IMR-90 (cell line): ENCODE measurements around the gene UGT1A4. TPM values are rescaled to one million over a fixed set of nuclear protein-coding genes. Genes with fewer than 3 reads are reported as not detected.

ENCODE experiments used
- ATAC-seq: fragments of 200-7000 bp; cut with Tn5 transposase; 2 replicates; pipeline ENCODE4 v1.9.1; 2020; ENCODE audit warnings: low read depth, mild to moderate bottlenecking, moderate library complexity
- BruUV-seq: library from RNA; stranded (reverse); fragments of 400-500 nt; replicated peaks from 2 replicates; lab custom pipeline; 2021; lab: Mats Ljungman, UMichigan
- CTCF ChIA-PET: fragments of 300-600 bp; formaldehyde crosslinking; extraction: SDS; loops from one replicate; lab custom pipeline; 2021; ENCODE audit warnings: antibody characterized with exemption; lab: Yijun Ruan, JAX
- POLR2A ChIA-PET: fragments of 300-600 bp; sonication (Branson Sonifier 250); formaldehyde crosslinking; loops from one replicate; lab custom pipeline; 2022; ENCODE audit warnings: antibody characterized with exemption; ENCODE audit not compliant: unreplicated experiment; lab: Charles Lee
- DNase-seq: peaks from one replicate; pipeline ENCODE4 v3.0.0; 2013
- H2AFZ ChIP-seq: replicated peaks from 2 replicates; pipeline ENCODE3; 2013; ENCODE audit warnings: low read length, mild to moderate bottlenecking; ENCODE audit not compliant: poor library complexity
- H2AK5ac ChIP-seq: 2 replicates; pipeline ENCODE4 v1.6.1; 2013; ENCODE audit warnings: low read depth, low read length, inconsistent platforms
- H2AK9ac ChIP-seq: replicated peaks from 2 replicates; pipeline ENCODE3; 2013; ENCODE audit warnings: mild to moderate bottlenecking, low read depth, low read length, moderate library complexity; ENCODE audit not compliant: poor library complexity
- H2BK120ac ChIP-seq: 2 replicates; pipeline ENCODE4 v1.6.1; 2013; ENCODE audit warnings: low read depth, low read length, inconsistent platforms
- H2BK15ac ChIP-seq: 3 replicates; pipeline ENCODE4 v1.6.1; 2013; ENCODE audit warnings: low read depth, low read length, inconsistent platforms
- H2BK20ac ChIP-seq: 2 replicates; pipeline ENCODE4 v1.6.1; 2013; ENCODE audit warnings: low read depth, mild to moderate bottlenecking, inconsistent platforms, low read length, moderate library complexity
- H2BK5ac ChIP-seq: 2 replicates; pipeline ENCODE4 v1.6.1; 2013; ENCODE audit warnings: mild to moderate bottlenecking, low read depth, low read length, inconsistent platforms; ENCODE audit not compliant: poor library complexity, severe bottlenecking
- H3K14ac ChIP-seq: replicated peaks from 2 replicates; pipeline ENCODE4 v1.6.1; 2013; ENCODE audit warnings: low read depth, low read length, inconsistent platforms
- H3K18ac ChIP-seq: 2 replicates; pipeline ENCODE4 v1.6.1; 2013; ENCODE audit warnings: low read depth, low read length, control low read depth
- H3K23ac ChIP-seq: 2 replicates; pipeline ENCODE4 v1.6.1; 2013; ENCODE audit warnings: low read depth, low read length, inconsistent platforms
- H3K27ac ChIP-seq: 2 replicates; pipeline ENCODE4 v1.5.1; 2013; ENCODE audit warnings: mild to moderate bottlenecking, control low read depth, low read length; ENCODE audit not compliant: insufficient read depth
- H3K27me3 ChIP-seq: 2 replicates; pipeline ENCODE4 v1.6.1; 2013; ENCODE audit warnings: low read length; ENCODE audit not compliant: control insufficient read depth, insufficient read depth
- H3K36me3 ChIP-seq: 2 replicates; pipeline ENCODE4 v1.6.1; 2013; ENCODE audit warnings: low read length, mixed read lengths; ENCODE audit not compliant: control insufficient read depth, insufficient read depth
- H3K4ac ChIP-seq: 2 replicates; pipeline ENCODE4 v1.6.1; 2013; ENCODE audit warnings: low read depth, low read length, inconsistent platforms
- H3K4me1 ChIP-seq: 2 replicates; pipeline ENCODE4 v1.6.1; 2013; ENCODE audit warnings: low read length, mixed read lengths; ENCODE audit not compliant: control insufficient read depth, insufficient read depth
- H3K4me2 ChIP-seq: 2 replicates; pipeline ENCODE4 v1.6.1; 2013; ENCODE audit warnings: low read depth, mild to moderate bottlenecking, control low read depth, low read length, moderate library complexity
- H3K4me3 ChIP-seq: 2 replicates; pipeline ENCODE4 v1.5.1; 2013; ENCODE audit warnings: low read depth, mild to moderate bottlenecking, control low read depth, low read length, moderate library complexity; ENCODE audit not compliant: insufficient read depth
- H3K56ac ChIP-seq: 2 replicates; pipeline ENCODE4 v1.6.1; 2013; ENCODE audit warnings: low read length, inconsistent platforms; ENCODE audit not compliant: insufficient read depth; ENCODE audit errors: extremely low read depth
- H3K79me1 ChIP-seq, 2 experiments: 2 replicates each; pipeline ENCODE4 v1.6.1; 2013; ENCODE audit warnings: low read length in 2 of 2, inconsistent platforms in 1 of 2, low read depth in 1 of 2
- H3K9ac ChIP-seq: 2 replicates; pipeline ENCODE4 v1.6.1; 2013; ENCODE audit warnings: low read depth, low read length, control low read depth
- H3K9me1 ChIP-seq: 2 replicates; pipeline ENCODE4 v1.6.1; 2013; ENCODE audit warnings: low read length, inconsistent platforms; ENCODE audit not compliant: insufficient read depth
- H3K9me3 ChIP-seq: 2 replicates; pipeline ENCODE4 v1.6.1; 2013; ENCODE audit warnings: low read length; ENCODE audit not compliant: control insufficient read depth, insufficient read depth
- H4K20me1 ChIP-seq: 2 replicates; pipeline ENCODE4 v1.6.1; 2013; ENCODE audit warnings: low read length, inconsistent platforms; ENCODE audit not compliant: insufficient read depth
- H4K5ac ChIP-seq: 2 replicates; pipeline ENCODE4 v1.6.1; 2013; ENCODE audit warnings: mild to moderate bottlenecking, low read depth, low read length, control low read depth
- H4K8ac ChIP-seq, 2 experiments: 2 replicates each; pipeline ENCODE4 v1.6.1; 2013; ENCODE audit warnings: low read depth in 2 of 2, low read length in 2 of 2, control low read depth in 1 of 2, inconsistent platforms in 1 of 2
- H4K91ac ChIP-seq: 2 replicates; pipeline ENCODE4 v1.6.1; 2013; ENCODE audit warnings: low read depth, low read length, inconsistent platforms; ENCODE audit not compliant: insufficient read depth
- BHLHE40 ChIP-seq: fragments of 150-350 bp; IDR thresholded peaks from 2 replicates; pipeline ENCODE4 v1.6.1; 2016; ENCODE audit warnings: mild to moderate bottlenecking, low read depth, low read length
- CHD1 ChIP-seq: IDR thresholded peaks from 2 replicates; pipeline ENCODE4 v1.6.1; 2012; ENCODE audit warnings: low read depth, low read length, improper control_type of control experiment
- FOS ChIP-seq: fragments of 150-350 bp; IDR thresholded peaks from 2 replicates; pipeline ENCODE4 v1.6.1; 2016; ENCODE audit warnings: low read depth, low read length
- MAFK ChIP-seq: IDR thresholded peaks from 2 replicates; pipeline ENCODE4 v1.6.1; 2012; ENCODE audit warnings: low read depth, low read length, improper control_type of control experiment
- MAZ ChIP-seq: IDR thresholded peaks from 2 replicates; pipeline ENCODE4 v1.6.1; 2012; ENCODE audit warnings: low read depth, mild to moderate bottlenecking, low read length, improper control_type of control experiment, moderate library complexity, borderline replicate concordance
- POLR2A ChIP-seq: IDR thresholded peaks from 2 replicates; pipeline ENCODE4 v1.6.1; 2012; ENCODE audit warnings: mild to moderate bottlenecking, low read depth, low read length
- RAD21 ChIP-seq: IDR thresholded peaks from 2 replicates; pipeline ENCODE4 v1.6.1; 2012; ENCODE audit warnings: low read length, improper control_type of control experiment
- RCOR1 ChIP-seq: IDR thresholded peaks from 2 replicates; pipeline ENCODE4 v1.6.1; 2012; ENCODE audit warnings: mild to moderate bottlenecking, low read length, improper control_type of control experiment; ENCODE audit not compliant: insufficient replicate concordance
- RFX5 ChIP-seq: IDR thresholded peaks from 2 replicates; pipeline ENCODE4 v1.8.0; 2012; ENCODE audit warnings: low read depth, mild to moderate bottlenecking, low read length, moderate library complexity
- WGBS, 2 experiments: methylation state at CpG; one replicate each; pipeline versions ENCODE4 v1.1.5 to v1.1.7; 2013; ENCODE audit warnings: missing lambda C conversion rate in 2 of 2; ENCODE audit not compliant: insufficient read length in 1 of 2; ENCODE audit errors: extremely low coverage in 2 of 2; 5-methylcytosine and 5-hydroxymethylcytosine counted together
- dilution Hi-C: fragments of 300-500 bp; cut with HindIII; formaldehyde crosslinking; loops from one replicate; pipeline ENCODE4 v1.14.3; 2018; ENCODE audit warnings: low sequenced_read_pairs; ENCODE audit not compliant: unreplicated experiment
- in situ Hi-C: fragments of 300-500 bp; cut with MboI; formaldehyde crosslinking; loops from 3 replicates; pipeline ENCODE4 v1.14.3; 2019; ENCODE audit warnings: low sequenced_read_pairs, inconsistent platforms, mixed read lengths
- intact Hi-C: fragments of 100-400 bp; cut with micrococcal nuclease; formaldehyde crosslinking; loops from 2 replicates; pipeline ENCODE4 v1.10.0; 2022
- polyA plus RNA-seq, 3 experiments: library from polyadenylated mRNA; depleted of rRNA; stranded (reverse); fragments of >200 nt; gene quantifications; 2 replicates each; pipeline ENCODE4 v1.2.3, GENCODE V29; 2012; ENCODE audit warnings: low replicate concordance in 1 of 3
- total RNA-seq: library from RNA; depleted of rRNA; stranded (reverse); fragments of >200 nt; gene quantifications from 2 replicates; pipeline ENCODE4 v1.2.3, GENCODE V29; 2012
- TF ChIP-seq, protein P1 (sequence below): fragments of 150-350 bp; IDR thresholded peaks from 2 replicates; pipeline ENCODE4 v1.6.1; 2017; ENCODE audit warnings: mild to moderate bottlenecking, antibody characterized with exemption, low read length, low read depth

UGT1A4 gene
- total and polyA plus RNA-seq, 2 of the 4 experiments (the other 2 are of a cell fraction) = not detected

GRCh38 chr2:233746475-233747282 is 28.1 kb downstream of the UGT1A4 start:
- intact Hi-C loops = no loop called here

More at GRCh38 chr2:233746475-233747282, 28.1 kb downstream of the UGT1A4 start:
- no peak overlapping the region for H4K8ac ChIP-seq
- no peak overlapping the region for H3K27ac ChIP-seq
- no peak overlapping the region; the same call in 2 of the 3 replicates for H2BK15ac ChIP-seq
- H3K9me3 ChIP-seq = peaks cover 4% of the 10 kb centered on the region; the same call in 1 of the 2 replicates
- H3K36me3 ChIP-seq = no peaks in the 10 kb centered on the region
- H2BK120ac ChIP-seq = no peak overlapping the region
- no peaks in the 10 kb centered on the region for H4K20me1 ChIP-seq
- H3K4ac ChIP-seq = no peak overlapping the region
- ChIA-PET POLR2A (no interaction called here), CTCF (interaction anchor here (0.6 kb wide), 1 partner anchor 16 kb away, joined by 3 read pairs; no protein-coding TSS in a partner anchor)
- no peak overlapping the region for H3K56ac ChIP-seq
- H3K4me2 ChIP-seq = no peak overlapping the region
- no peak overlapping the region for H4K5ac ChIP-seq
- TF ChIP-seq MAZ (no peak), RCOR1 (no peak), CHD1 (no peak), RFX5 (no peak), POLR2A (no peak), BHLHE40 (no peak), RAD21 (no peak), FOS (no peak), MAFK (no peak)
- TF ChIP-seq, protein P1, sequence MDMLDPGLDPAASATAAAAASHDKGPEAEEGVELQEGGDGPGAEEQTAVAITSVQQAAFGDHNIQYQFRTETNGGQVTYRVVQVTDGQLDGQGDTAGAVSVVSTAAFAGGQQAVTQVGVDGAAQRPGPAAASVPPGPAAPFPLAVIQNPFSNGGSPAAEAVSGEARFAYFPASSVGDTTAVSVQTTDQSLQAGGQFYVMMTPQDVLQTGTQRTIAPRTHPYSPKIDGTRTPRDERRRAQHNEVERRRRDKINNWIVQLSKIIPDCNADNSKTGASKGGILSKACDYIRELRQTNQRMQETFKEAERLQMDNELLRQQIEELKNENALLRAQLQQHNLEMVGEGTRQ = no peak
- no peak overlapping the region for H3K14ac ChIP-seq
- BruUV-seq = no TSS peak
- no peak overlapping the region for H2BK20ac ChIP-seq
- H2BK5ac ChIP-seq = no peak overlapping the region
- H2AK5ac ChIP-seq = no peak overlapping the region
- no peak overlapping the region for H3K18ac ChIP-seq
- H3K79me1 ChIP-seq = no peaks in the 10 kb centered on the region
- no peak overlapping the region for H3K9ac ChIP-seq
- H3K9me1 ChIP-seq = no peaks in the 10 kb centered on the region
- H3K4me3 ChIP-seq = no peak overlapping the region
- dilution Hi-C loops = no loop called here
- no peak overlapping the region for H3K23ac ChIP-seq
- no peak overlapping the region for H2AK9ac ChIP-seq
- no peak overlapping the region for H2AFZ ChIP-seq
- H3K27me3 ChIP-seq = no peaks in the 10 kb centered on the region; the same call in 1 of the 2 replicates
- ATAC-seq = no peak
- no CpG with 5 or more reads among the region's 10 CpGs for WGBS, 2 experiments
- H3K4me1 ChIP-seq = no peaks in the 10 kb centered on the region
- no peak overlapping the region for H4K91ac ChIP-seq
- no peak for DNase-seq
- in situ Hi-C loops = no loop called here
